ENCODE results near the gene ZNF219.

DNA sequence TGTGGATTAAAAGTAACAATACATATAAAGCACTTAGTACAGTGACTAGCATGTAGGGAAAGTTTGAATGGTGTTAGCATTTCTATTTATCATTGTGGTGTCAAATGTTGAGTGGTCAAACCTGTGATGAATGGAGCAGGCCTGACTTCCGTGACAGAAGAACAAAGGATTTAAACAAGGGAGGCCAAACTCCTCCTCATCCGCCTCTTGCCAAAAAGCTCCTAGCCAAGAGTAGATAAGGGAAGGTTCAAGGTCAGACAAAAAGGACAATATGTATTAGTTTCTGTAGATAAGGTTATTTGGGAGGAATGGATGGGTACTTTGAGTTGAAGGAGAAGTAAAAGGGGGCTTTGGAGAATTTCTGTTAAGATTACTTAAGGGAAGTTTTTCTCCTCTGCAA, 49.8 kb downstream of the ZNF219 start:
- TF ChIP-seq, protein P1, sequence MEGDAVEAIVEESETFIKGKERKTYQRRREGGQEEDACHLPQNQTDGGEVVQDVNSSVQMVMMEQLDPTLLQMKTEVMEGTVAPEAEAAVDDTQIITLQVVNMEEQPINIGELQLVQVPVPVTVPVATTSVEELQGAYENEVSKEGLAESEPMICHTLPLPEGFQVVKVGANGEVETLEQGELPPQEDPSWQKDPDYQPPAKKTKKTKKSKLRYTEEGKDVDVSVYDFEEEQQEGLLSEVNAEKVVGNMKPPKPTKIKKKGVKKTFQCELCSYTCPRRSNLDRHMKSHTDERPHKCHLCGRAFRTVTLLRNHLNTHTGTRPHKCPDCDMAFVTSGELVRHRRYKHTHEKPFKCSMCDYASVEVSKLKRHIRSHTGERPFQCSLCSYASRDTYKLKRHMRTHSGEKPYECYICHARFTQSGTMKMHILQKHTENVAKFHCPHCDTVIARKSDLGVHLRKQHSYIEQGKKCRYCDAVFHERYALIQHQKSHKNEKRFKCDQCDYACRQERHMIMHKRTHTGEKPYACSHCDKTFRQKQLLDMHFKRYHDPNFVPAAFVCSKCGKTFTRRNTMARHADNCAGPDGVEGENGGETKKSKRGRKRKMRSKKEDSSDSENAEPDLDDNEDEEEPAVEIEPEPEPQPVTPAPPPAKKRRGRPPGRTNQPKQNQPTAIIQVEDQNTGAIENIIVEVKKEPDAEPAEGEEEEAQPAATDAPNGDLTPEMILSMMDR (IDR thresholded peaks at IDR 0.05; ENCODE audit: borderline replicate concordance, extremely low read depth, low read length, poor library complexity, severe bottlenecking), result no peak
- TF ChIP-seq EZH2 (IDR thresholded peaks at IDR 0.05; ENCODE audit: borderline replicate concordance, low read depth, low read length, severe bottlenecking), result no peak
